Measurements from ENCODE around the gene PPM1H. TPM values are rescaled to one million over a fixed set of nuclear protein-coding genes. Genes with fewer than 3 reads are reported as not detected.

Gene PPM1H
- total RNA-seq, 1 donor: 0.86 TPM

GRCh38 chr12:62876938-62877548 lies 57.9 kb downstream of the PPM1H start:
- no peak for TF ChIP-seq CTCF (IDR thresholded peaks at IDR 0.05; ENCODE audit: insufficient read depth, low read depth, low read length)
- no peak overlapping the region for H3K4me3 ChIP-seq (ENCODE audit: low read depth, low read length)
- no peak for DNase-seq (ENCODE audit: low read depth)

GRCh38 chr12:62873826-62874448 lies 61.0 kb downstream of the PPM1H start:
- no peak for DNase-seq (ENCODE audit: low read depth)
- TF ChIP-seq CTCF (IDR thresholded peaks at IDR 0.05; ENCODE audit: insufficient read depth, low read depth, low read length): no peak
- H3K4me3 ChIP-seq (ENCODE audit: low read depth, low read length): no peak overlapping the region

- no peak for DNase-seq (ENCODE audit: low read depth)
- TF ChIP-seq CTCF (IDR thresholded peaks at IDR 0.05; ENCODE audit: insufficient read depth, low read depth, low read length): no peak
- no peak overlapping the region for H3K4me3 ChIP-seq (ENCODE audit: low read depth, low read length)
Measured at GRCh38 chr12:62873116-62873825, 61.7 kb downstream of the PPM1H start.

GRCh38 chr12:62868820-62869219 lies 66.1 kb downstream of the PPM1H start:
- no peak overlapping the region for H3K4me3 ChIP-seq (ENCODE audit: low read depth, low read length)
- no peak for TF ChIP-seq CTCF (IDR thresholded peaks at IDR 0.05; ENCODE audit: insufficient read depth, low read depth, low read length)

GRCh38 chr12:62866451-62867082 lies 68.4 kb downstream of the PPM1H start:
- DNase-seq (ENCODE audit: low read depth): peak; percentile 79
- no peak for TF ChIP-seq CTCF (IDR thresholded peaks at IDR 0.05; ENCODE audit: insufficient read depth, low read depth, low read length)
- no peak overlapping the region for H3K4me3 ChIP-seq (ENCODE audit: low read depth, low read length)

More at GRCh38 chr12:62868820-62869219, 66.1 kb downstream of the PPM1H start:
- DNase-seq (ENCODE audit: low read depth): no peak

- H3K4me3 ChIP-seq (ENCODE audit: low read depth, low read length): no peak overlapping the region
- DNase-seq (ENCODE audit: low read depth): peak; percentile 8
- TF ChIP-seq CTCF (IDR thresholded peaks at IDR 0.05; ENCODE audit: insufficient read depth, low read depth, low read length): no peak
Measured at GRCh38 chr12:62865937-62866336, 69.0 kb downstream of the PPM1H start.
